ENCODE measurements around the gene TFF3. TPM values are rescaled to one million over a fixed set of nuclear protein-coding genes. Genes with fewer than 3 reads are reported as not detected.
A peak's percentile ranks its signal among the peaks of the same experiment; 100 is the strongest.

TFF3 gene
- total and polyA plus RNA-seq, 2 of the 13 experiments (the other 11 are each of a cell fraction or from before 2014, with no cell fraction given) = 14.2 to 26.9 TPM

DNA sequence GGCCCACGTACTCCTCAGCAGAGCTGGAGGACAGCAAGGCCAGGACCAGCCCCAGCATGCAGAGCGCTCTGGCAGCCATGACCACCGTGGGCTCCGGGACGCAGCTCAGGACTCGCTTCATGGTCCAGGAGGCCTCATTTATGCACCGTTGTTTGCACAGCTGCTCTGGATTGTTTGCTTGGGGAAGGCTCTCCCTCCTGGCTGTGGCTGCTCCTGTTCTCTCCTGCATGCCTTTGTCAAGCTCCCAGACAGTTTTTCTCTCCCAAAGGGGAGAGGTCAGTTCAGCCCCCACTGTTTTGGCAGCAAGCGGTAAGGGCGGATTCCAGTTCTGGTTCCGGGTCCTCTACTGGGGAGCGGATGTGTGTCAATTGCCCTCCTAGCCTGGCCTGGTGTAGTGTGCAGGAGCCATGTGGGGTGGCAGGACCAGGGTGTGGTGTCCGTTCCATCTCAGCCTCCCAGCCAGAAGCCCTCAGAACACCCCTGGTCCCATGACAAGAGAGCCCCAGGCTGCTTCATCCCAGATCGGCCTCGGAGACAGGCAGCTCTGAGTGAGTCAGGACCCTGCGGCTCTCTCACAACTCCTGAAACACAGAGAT, at the start of gene TFF3 (continued):
- TF ChIP-seq KDM5B (CRISPR knock-in tag; IDR thresholded peaks at IDR 0.05; ENCODE audit: borderline replicate concordance) = no peak
- TF ChIP-seq SOX5 (CRISPR knock-in tag; IDR thresholded peaks at IDR 0.05; ENCODE audit: borderline replicate concordance) = peak; percentile 46; the same call in 1 of the 2 replicates
- TF ChIP-seq POLR2AphosphoS5 (IDR thresholded peaks at IDR 0.05; ENCODE audit: low read depth, low read length) = no peak
- peak; percentile 21; the same call in 1 of the 2 replicates for TF ChIP-seq JUND (CRISPR knock-in tag; IDR thresholded peaks at IDR 0.05)
- TF ChIP-seq, protein P1, sequence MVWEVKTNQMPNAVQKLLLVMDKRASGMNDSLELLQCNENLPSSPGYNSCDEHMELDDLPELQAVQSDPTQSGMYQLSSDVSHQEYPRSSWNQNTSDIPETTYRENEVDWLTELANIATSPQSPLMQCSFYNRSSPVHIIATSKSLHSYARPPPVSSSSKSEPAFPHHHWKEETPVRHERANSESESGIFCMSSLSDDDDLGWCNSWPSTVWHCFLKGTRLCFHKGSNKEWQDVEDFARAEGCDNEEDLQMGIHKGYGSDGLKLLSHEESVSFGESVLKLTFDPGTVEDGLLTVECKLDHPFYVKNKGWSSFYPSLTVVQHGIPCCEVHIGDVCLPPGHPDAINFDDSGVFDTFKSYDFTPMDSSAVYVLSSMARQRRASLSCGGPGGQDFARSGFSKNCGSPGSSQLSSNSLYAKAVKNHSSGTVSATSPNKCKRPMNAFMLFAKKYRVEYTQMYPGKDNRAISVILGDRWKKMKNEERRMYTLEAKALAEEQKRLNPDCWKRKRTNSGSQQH (CRISPR knock-in tag; IDR thresholded peaks at IDR 0.05; ENCODE audit: low read depth) = 0 out of 2 replicates have a peak, but pooled peaks have one; percentile 12
- no peak for TF ChIP-seq ZC3H13 (CRISPR knock-in tag; IDR thresholded peaks at IDR 0.05)
- peak; percentile 42; the same call in 1 of the 2 replicates for TF ChIP-seq ISL2 (CRISPR knock-in tag; IDR thresholded peaks at IDR 0.05)
- TF ChIP-seq, protein P2, sequence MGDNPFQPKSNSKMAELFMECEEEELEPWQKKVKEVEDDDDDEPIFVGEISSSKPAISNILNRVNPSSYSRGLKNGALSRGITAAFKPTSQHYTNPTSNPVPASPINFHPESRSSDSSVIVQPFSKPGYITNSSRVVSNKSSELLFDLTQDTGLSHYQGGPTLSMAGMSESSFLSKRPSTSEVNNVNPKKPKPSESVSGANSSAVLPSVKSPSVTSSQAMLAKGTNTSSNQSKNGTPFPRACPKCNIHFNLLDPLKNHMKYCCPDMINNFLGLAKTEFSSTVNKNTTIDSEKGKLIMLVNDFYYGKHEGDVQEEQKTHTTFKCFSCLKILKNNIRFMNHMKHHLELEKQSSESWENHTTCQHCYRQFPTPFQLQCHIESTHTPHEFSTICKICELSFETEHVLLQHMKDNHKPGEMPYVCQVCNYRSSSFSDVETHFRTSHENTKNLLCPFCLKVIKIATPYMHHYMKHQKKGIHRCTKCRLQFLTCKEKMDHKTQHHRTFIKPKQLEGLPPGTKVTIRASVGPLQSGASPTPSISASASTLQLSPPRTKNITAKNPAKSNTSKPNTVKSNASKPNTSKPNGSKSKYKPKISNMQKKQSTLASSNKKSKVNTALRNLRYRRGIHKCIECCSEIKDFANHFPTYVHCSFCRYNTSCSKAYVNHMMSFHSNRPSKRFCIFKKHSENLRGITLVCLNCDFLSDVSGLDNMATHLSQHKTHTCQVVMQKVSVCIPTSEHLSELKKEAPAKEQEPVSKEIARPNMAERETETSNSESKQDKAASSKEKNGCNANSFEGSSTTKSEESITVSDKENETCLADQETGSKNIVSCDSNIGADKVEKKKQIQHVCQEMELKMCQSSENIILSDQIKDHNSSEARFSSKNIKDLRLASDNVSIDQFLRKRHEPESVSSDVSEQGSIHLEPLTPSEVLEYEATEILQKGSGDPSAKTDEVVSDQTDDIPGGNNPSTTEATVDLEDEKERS (CRISPR knock-in tag; IDR thresholded peaks at IDR 0.05) = 0 out of 2 replicates have a peak, but pooled peaks have one; percentile 21
- no peak for TF ChIP-seq FOXA1 (IDR thresholded peaks at IDR 0.05)
- TF ChIP-seq FOXA1 (CRISPR knock-in tag; IDR thresholded peaks at IDR 0.05) = peak; percentile 98
- TF ChIP-seq SNAPC2 (CRISPR knock-in tag; IDR thresholded peaks at IDR 0.05) = no peak
- no peak for TF ChIP-seq TEAD3 (CRISPR knock-in tag; optimal IDR thresholded peaks at IDR 0.05; ENCODE audit: borderline replicate concordance)
- TF ChIP-seq ZNF234 (CRISPR knock-in tag; conservative IDR thresholded peaks at IDR 0.05) = no peak
- TF ChIP-seq ZBTB8A (CRISPR knock-in tag; IDR thresholded peaks at IDR 0.05; ENCODE audit: borderline replicate concordance, low read depth) = no peak
- TF ChIP-seq, protein P3, sequence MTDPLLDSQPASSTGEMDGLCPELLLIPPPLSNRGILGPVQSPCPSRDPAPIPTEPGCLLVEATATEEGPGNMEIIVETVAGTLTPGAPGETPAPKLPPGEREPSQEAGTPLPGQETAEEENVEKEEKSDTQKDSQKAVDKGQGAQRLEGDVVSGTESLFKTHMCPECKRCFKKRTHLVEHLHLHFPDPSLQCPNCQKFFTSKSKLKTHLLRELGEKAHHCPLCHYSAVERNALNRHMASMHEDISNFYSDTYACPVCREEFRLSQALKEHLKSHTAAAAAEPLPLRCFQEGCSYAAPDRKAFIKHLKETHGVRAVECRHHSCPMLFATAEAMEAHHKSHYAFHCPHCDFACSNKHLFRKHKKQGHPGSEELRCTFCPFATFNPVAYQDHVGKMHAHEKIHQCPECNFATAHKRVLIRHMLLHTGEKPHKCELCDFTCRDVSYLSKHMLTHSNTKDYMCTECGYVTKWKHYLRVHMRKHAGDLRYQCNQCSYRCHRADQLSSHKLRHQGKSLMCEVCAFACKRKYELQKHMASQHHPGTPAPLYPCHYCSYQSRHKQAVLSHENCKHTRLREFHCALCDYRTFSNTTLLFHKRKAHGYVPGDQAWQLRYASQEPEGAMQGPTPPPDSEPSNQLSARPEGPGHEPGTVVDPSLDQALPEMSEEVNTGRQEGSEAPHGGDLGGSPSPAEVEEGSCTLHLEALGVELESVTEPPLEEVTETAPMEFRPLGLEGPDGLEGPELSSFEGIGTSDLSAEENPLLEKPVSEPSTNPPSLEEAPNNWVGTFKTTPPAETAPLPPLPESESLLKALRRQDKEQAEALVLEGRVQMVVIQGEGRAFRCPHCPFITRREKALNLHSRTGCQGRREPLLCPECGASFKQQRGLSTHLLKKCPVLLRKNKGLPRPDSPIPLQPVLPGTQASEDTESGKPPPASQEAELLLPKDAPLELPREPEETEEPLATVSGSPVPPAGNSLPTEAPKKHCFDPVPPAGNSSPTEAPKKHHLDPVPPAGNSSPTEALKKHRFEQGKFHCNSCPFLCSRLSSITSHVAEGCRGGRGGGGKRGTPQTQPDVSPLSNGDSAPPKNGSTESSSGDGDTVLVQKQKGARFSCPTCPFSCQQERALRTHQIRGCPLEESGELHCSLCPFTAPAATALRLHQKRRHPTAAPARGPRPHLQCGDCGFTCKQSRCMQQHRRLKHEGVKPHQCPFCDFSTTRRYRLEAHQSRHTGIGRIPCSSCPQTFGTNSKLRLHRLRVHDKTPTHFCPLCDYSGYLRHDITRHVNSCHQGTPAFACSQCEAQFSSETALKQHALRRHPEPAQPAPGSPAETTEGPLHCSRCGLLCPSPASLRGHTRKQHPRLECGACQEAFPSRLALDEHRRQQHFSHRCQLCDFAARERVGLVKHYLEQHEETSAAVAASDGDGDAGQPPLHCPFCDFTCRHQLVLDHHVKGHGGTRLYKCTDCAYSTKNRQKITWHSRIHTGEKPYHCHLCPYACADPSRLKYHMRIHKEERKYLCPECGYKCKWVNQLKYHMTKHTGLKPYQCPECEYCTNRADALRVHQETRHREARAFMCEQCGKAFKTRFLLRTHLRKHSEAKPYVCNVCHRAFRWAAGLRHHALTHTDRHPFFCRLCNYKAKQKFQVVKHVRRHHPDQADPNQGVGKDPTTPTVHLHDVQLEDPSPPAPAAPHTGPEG (CRISPR knock-in tag; IDR thresholded peaks at IDR 0.05) = no peak
- no peak for TF ChIP-seq FOSL1 (CRISPR knock-in tag; IDR thresholded peaks at IDR 0.05; ENCODE audit: borderline replicate concordance)
- TF ChIP-seq ZNF883 (CRISPR knock-in tag; IDR thresholded peaks at IDR 0.05; ENCODE audit: not compliant biosample characterization) = no peak
- TF ChIP-seq, protein P4, sequence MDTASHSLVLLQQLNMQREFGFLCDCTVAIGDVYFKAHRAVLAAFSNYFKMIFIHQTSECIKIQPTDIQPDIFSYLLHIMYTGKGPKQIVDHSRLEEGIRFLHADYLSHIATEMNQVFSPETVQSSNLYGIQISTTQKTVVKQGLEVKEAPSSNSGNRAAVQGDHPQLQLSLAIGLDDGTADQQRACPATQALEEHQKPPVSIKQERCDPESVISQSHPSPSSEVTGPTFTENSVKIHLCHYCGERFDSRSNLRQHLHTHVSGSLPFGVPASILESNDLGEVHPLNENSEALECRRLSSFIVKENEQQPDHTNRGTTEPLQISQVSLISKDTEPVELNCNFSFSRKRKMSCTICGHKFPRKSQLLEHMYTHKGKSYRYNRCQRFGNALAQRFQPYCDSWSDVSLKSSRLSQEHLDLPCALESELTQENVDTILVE (CRISPR knock-in tag; IDR thresholded peaks at IDR 0.05) = no peak
